Measurements from ENCODE around the gene TGFA.
A peak's percentile ranks its signal among the peaks of the same experiment; 100 is the strongest.

TGFA gene

DNA sequence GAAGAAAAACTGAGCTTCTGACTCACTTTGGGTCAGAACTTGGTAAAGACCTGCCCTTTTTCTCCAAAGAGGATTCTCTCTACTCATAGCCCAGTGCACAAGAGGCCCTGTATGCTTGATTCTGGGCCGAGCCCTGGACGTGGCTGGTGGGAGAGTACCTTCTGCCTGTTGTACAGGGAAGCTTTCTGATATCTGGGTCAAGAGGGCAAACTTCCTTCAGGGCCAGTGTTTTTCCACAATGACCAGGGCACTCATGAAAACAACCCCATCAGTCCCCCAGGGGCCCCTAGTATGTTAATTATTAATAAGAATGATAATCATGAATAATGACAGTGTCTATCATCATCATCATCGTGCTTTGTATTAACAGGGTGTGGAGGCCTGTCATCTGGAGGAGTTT lies 90.0 kb downstream of the TGFA start:
- no peak for DNase-seq (ENCODE audit: low read depth)

- no peak for DNase-seq (ENCODE audit: low read depth)
Measured at GRCh38 chr2:70461981-70462876, 91.4 kb downstream of the TGFA start.

- no peak for DNase-seq (ENCODE audit: low read depth)
Measured at GRCh38 chr2:70461414-70461813, 92.2 kb downstream of the TGFA start.

DNA sequence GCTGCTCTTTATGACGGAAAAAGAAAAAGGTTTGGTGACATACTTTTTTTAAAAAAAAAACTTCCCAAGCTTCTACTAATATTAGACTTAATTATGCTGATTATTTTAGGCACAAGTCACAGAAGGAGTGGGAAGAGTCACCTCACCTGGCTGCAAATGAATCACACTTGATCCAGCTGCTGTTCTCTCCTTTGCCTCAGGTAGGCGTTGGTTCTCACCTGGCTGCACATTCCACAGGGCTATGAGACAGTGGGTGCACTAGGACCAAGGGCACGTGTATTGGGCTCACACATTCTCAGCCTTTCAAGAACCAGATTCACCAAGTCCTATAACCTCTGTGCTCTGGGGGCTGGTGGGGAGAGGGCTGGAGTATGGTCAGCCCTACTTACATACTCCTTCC lies 93.3 kb downstream of the TGFA start:
- DNase-seq (ENCODE audit: low read depth): no peak

DNA sequence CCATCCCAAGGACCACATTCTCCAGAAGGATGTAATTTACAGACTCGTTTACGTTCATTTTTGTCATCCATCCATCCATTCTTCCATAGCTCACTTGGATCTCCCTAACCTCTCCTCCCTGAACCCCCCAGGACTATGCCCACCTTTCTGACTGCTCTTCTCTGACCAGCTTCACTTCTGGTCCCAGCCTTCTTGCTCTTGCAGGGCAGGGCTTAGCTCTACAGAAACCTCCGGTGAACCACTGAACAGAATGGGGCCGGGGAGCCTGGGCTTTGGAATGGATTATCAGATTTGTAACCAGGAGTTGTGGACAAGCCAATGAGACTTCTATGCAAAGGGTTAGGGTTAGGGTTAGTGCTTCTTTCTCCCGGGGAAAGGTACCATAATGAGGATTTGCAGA lies 95.0 kb downstream of the TGFA start:
- DNase-seq (ENCODE audit: low read depth): no peak

- DNase-seq (ENCODE audit: low read depth): no peak
Measured at GRCh38 chr2:70456585-70457495, 96.8 kb downstream of the TGFA start.

DNA sequence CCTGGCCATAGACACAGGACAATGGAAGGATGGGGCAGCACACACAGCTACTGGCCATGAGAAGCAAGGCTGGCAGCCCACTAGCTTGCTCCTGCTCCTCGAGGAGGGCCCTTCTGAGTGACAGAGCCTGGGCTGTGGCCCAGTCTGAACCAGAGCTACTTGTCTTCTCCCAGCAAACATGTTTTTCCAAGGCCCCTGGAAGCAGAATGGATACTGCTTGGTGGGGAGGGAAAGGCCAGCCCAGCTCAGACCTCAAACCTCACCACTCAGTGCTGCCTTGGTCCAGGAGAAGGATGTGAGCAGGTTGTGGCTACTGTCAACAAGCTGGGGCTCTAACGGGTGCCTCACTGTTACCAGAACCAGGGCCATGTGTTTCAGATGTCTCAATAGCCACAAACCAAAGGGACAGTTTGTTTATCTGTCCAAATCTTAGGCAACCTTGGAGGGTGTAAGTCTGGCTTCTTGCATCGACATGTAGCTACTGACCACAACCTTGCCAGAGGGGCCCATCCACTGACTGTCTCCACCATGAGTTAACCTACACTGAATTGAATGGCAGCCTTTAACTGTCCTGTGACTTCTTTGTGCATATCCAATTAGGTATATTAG lies 98.6 kb downstream of the TGFA start:
- no peak for DNase-seq (ENCODE audit: low read depth)

- DNase-seq (ENCODE audit: low read depth): no peak
Measured at GRCh38 chr2:70450641-70451250, 102.9 kb downstream of the TGFA start.

DNA sequence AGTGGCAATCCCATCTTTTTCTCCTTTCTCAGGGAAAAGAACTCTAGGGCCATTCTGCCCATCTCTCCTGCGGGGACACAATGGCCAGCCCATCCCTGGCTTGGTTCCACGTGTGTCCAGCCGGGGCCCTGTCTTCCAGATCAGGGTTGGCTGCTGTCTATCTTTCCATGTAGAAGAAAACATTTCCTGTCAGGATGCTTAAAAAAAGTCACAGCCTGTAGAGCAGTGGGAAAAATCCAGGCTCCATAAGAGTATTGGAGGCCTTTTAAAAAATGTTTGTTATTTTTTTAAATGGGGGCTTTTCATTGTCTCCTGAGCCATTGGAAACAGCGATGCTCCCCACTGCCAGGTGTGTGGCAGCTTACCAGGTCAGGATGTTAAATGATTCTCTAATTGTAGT lies 105.6 kb downstream of the TGFA start:
- no peak for DNase-seq (ENCODE audit: low read depth)

- DNase-seq (ENCODE audit: low read depth): no peak
Measured at GRCh38 chr2:70443726-70444125, 109.9 kb downstream of the TGFA start.

DNA sequence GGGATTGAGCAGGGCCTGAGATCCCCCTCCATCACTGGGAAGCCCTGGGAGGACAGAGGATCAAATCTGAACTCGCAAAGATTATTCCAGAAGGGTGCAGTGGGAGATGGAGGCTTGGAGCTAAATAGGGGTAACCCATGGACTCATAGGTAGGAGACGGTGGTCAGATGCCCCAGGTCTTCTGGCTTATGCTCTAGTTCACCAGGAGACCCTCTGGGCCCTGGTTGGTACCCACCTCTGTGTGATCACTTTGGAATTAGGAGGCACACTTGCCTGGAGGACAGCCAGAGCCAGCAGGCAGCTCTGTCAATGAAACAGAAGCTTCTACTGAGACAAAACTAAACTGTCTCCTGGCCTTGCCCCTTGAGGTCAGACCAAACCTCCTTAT lies 110.6 kb downstream of the TGFA start:
- DNase-seq (ENCODE audit: low read depth): no peak

DNA sequence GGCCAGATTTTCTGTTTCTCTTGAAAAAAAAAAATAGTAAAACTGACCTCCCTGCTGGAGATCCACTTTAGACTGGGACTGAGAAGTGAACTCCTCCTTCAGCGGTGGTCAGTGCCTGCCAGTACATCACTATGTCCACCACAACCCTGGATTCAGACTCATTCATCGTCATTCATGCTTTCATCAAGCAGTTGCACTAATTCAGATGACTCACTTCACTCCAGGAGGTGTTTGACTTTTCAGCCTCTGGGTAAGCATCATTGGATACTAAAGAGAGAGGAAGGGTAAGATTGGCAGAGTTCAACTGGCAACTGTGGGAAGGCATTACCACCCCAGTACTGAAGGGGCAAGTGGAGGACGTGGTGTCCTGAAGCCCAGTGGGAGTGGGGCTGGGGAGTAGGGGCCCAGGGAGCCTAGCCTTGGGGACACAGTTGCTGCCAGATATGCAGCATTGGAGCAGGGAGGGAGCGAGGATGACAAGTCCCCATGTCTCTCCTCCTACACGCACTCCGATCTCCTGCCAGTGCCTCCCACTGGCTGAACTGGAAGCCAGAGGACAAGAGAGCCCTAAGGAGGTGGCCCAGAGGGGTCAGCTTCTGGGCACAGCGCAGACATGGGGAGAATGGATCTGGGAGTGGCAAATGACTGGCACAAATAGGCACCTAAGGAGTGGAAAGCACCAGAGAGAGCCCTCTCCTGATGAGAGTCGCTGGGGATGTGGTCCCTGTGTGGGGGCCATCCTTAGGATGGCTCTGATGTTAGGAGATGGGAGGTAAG lies 111.1 kb downstream of the TGFA start:
- peak; percentile 1 for DNase-seq (ENCODE audit: low read depth)

GRCh38 chr2:70440621-70441020 lies 113.0 kb downstream of the TGFA start:
- DNase-seq (ENCODE audit: low read depth): no peak

GRCh38 chr2:70435138-70435537 lies 118.5 kb downstream of the TGFA start:
- no peak for DNase-seq (ENCODE audit: low read depth)

DNA sequence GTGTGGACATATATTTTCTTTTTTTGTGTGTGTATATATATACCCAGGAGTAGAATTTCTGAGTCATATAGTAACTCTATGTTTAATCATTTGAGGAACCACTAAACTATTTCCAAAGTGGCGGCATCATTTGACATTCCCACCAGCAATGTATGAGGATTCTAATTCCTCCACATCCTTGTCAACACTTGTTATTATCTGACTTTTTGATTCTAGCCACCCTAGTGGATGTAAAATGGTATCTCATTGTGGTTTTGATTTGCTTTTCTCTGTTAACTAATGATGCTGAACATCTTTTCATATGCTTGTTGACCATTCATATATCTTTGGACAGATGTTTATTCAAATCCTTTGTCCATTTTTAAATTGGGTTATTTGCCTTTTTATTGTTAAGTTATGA lies 120.3 kb downstream of the TGFA start:
- DNase-seq (ENCODE audit: low read depth): no peak

- DNase-seq (ENCODE audit: low read depth): no peak
Measured at GRCh38 chr2:70431716-70432347, 121.8 kb downstream of the TGFA start.

- no peak for DNase-seq (ENCODE audit: low read depth)
Measured at GRCh38 chr2:70426341-70426740, 127.3 kb downstream of the TGFA start.

DNA sequence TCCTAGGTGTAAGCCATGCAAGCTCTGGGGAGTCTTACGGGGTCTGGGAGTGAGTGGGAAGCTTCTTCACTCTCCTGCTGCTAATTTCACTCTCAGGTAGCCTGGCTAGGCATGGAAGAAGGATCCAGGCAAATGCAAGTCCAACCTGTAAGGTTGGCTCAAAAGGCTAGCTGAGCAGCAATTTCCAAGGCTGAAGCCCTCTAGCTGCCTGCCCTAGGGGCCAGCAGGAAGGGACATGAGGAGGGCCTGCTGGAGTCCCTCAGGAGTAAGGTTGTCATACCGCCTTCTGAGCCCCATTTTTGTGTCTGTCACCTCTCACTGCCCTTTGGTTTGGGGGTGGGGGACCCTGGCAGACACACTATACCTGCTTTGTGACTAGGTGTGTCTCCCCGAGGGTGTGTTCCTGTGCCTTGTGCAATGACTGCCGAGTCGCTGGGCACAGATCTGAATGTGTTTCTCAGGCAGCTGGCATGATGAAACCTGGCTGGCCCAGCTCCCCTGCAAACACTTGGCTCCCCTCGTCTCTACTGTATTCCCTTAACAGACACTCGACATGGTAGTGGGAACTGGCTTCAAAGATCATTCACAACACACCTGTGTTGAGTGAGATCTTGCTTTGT lies 127.8 kb downstream of the TGFA start:
- no peak for DNase-seq (ENCODE audit: low read depth)

GRCh38 chr2:70420740-70421139 lies 132.9 kb downstream of the TGFA start:
- no peak for DNase-seq (ENCODE audit: low read depth)

DNA sequence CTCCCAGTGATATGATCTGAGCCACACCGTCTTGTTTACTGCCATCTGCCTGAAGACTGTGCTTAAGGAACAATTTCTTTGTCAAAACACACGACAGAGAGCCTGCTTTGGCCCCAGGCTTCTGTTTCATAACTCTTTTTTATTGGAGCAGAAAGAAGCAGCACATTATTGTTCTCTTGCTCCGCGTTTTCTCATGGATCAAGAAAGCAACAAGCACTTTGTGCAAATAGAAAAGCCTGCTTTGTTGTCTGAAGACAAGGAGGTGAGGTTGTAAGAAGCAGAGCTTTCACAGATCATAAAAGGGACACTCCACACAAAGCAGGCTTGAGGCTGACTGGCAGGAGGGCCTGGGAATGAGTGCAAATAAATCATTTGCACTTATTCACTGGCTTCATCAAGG lies 133.5 kb downstream of the TGFA start:
- DNase-seq (ENCODE audit: low read depth): no peak

DNA sequence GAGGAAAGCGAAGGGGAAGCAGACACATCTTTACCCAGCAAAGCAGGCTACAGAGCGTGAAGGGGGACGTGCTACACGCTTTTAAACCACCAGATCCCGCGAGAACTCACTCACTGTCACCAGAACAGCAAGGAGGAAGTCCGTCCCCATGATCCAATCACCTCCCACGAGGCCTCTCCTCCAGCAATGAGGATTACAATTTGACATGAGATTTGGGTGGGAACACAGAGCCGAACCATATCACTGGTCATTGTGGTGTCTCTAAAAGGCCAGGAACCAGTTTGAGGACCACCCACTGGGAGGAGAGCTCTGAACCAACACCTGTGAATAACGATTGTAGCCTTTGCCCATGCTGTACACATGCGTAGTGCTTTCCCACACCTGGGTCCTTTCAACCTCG lies 135.1 kb downstream of the TGFA start:
- DNase-seq (ENCODE audit: low read depth): no peak
